HFFc6 (cell line): ENCODE results near the gene TMEM14A. TPM values are rescaled to one million over a fixed set of nuclear protein-coding genes. Genes with fewer than 3 reads are reported as not detected.
A peak's percentile ranks its signal among the peaks of the same experiment; 100 is the strongest.
"Not testable (repeated sequence)": the region's sequence is repeated elsewhere in the genome, so short reads cannot be mapped to it uniquely, and the experiment has no call there.

Experiments
- DNase-seq: peaks from one replicate; pipeline ENCODE4 v3.0.0-alpha.2; 2018
- H3K27ac Mint-ChIP-seq: 2 replicates; pipeline ENCODE4 v1.8.0; 2020; ENCODE audit warnings: mild to moderate bottlenecking, mixed read lengths
- H3K27me3 Mint-ChIP-seq: 2 replicates; pipeline ENCODE4 v1.8.0; 2021; ENCODE audit warnings: mild to moderate bottlenecking, moderate library complexity, mixed read lengths; ENCODE audit not compliant: insufficient read depth
- H3K36me3 Mint-ChIP-seq: 2 replicates; pipeline ENCODE4 v1.8.0; 2021; ENCODE audit warnings: low read depth, mixed read lengths
- H3K4me1 Mint-ChIP-seq: 2 replicates; pipeline ENCODE4 v1.8.0; 2020; ENCODE audit warnings: low read depth, mixed read lengths
- H3K4me3 Mint-ChIP-seq: 2 replicates; pipeline ENCODE4 v1.8.0; 2020; ENCODE audit warnings: mild to moderate bottlenecking, moderate library complexity, mixed read lengths
- H3K9me3 Mint-ChIP-seq: 2 replicates; pipeline ENCODE4 v1.8.0; 2020; ENCODE audit warnings: mild to moderate bottlenecking, mixed read lengths
- total RNA-seq, 6 experiments: library from RNA; stranded (reverse); fragmentation: NEBNext Ultra II Directional; extraction: Animal tissue kit (Norgen Biotek cat#: 25700); gene quantifications; 2 replicates in 1 of 6; 3 replicates in 5 of 6; pipeline ENCODE4 v1.2.3, GENCODE V29; 2021
- TF ChIP-seq, protein P1 (sequence below): fragments of 200-600 bp; sonication (generic); IDR thresholded peaks from 2 replicates; pipeline ENCODE4 v1.5.0; 2021; ENCODE audit warnings: antibody characterized with exemption, mild to moderate bottlenecking

TMEM14A gene
- total RNA-seq, 6 experiments from 2014 or later: 36.3 to 48.0 (median 45.0) TPM

- Mint-ChIP-seq H3K4me1 (peaks cover 9% of the 10 kb centered on the region; the same call in 1 of the 2 replicates), H3K27me3 (peaks cover 18% of the 10 kb centered on the region), H3K36me3 (no peaks in the 10 kb centered on the region)
Measured at GRCh38 chr6:52707963-52708680, 37.2 kb downstream of the TMEM14A start.

GRCh38 chr6:52712136-52712535, 41.2 kb downstream of the TMEM14A start:
- TF ChIP-seq, protein P1, sequence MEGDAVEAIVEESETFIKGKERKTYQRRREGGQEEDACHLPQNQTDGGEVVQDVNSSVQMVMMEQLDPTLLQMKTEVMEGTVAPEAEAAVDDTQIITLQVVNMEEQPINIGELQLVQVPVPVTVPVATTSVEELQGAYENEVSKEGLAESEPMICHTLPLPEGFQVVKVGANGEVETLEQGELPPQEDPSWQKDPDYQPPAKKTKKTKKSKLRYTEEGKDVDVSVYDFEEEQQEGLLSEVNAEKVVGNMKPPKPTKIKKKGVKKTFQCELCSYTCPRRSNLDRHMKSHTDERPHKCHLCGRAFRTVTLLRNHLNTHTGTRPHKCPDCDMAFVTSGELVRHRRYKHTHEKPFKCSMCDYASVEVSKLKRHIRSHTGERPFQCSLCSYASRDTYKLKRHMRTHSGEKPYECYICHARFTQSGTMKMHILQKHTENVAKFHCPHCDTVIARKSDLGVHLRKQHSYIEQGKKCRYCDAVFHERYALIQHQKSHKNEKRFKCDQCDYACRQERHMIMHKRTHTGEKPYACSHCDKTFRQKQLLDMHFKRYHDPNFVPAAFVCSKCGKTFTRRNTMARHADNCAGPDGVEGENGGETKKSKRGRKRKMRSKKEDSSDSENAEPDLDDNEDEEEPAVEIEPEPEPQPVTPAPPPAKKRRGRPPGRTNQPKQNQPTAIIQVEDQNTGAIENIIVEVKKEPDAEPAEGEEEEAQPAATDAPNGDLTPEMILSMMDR: no peak
- Mint-ChIP-seq H3K4me1 (peaks cover 9% of the 10 kb centered on the region; the same call in 1 of the 2 replicates), H3K27me3 (no peaks in the 10 kb centered on the region; the same call in none of the 2 replicates), H3K4me3 (no peak overlapping the region), H3K36me3 (no peaks in the 10 kb centered on the region), H3K27ac (no peak overlapping the region; the same call in 1 of the 2 replicates), H3K9me3 (no peaks in the 10 kb centered on the region)
- DNase-seq: peak; percentile 39

More at GRCh38 chr6:52707963-52708680, 37.2 kb downstream of the TMEM14A start:
- Mint-ChIP-seq H3K9me3 (no peaks in the 10 kb centered on the region), H3K4me3 (no peak overlapping the region), H3K27ac (no peak overlapping the region)
- DNase-seq: no peak
- TF ChIP-seq, protein P1: no peak

DNA sequence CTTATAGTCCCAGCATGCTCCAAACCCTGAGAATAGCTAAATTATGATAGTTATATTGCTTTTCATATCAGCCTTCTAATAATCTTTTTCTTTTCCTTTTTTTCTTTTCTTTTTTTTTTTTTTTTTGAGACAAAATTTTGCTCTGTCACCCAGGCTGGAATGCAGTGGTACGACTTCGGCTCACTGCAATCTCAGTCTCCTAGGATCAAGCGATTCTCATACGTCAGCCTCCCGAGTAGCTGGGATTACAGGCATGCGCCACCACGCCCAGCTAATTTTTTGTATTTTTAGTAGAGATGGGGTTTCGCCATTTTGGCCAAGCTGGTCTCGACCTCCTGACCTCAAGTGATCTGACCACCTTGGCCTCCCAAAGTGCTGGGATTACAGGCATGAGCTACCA, 43.8 kb downstream of the TMEM14A start:
- DNase-seq, H3K9me3 Mint-ChIP-seq, H3K27ac Mint-ChIP-seq: not testable (repeated sequence)

GRCh38 chr6:52718550-52718949, 47.6 kb downstream of the TMEM14A start:
- Mint-ChIP-seq H3K9me3 (no peaks in the 10 kb centered on the region), H3K36me3 (no peaks in the 10 kb centered on the region), H3K4me1 (peaks cover under 1% of the 10 kb centered on the region), H3K27me3 (no peaks in the 10 kb centered on the region; the same call in 1 of the 2 replicates), H3K27ac (no peak overlapping the region), H3K4me3 (no peak overlapping the region)
- DNase-seq: peak; percentile 20
- TF ChIP-seq, protein P1: no peak

More for the DNA sequence above, 43.8 kb downstream of the TMEM14A start:
- not testable (repeated sequence) for H3K27me3 Mint-ChIP-seq, H3K4me1 Mint-ChIP-seq, H3K36me3 Mint-ChIP-seq, H3K4me3 Mint-ChIP-seq

DNA sequence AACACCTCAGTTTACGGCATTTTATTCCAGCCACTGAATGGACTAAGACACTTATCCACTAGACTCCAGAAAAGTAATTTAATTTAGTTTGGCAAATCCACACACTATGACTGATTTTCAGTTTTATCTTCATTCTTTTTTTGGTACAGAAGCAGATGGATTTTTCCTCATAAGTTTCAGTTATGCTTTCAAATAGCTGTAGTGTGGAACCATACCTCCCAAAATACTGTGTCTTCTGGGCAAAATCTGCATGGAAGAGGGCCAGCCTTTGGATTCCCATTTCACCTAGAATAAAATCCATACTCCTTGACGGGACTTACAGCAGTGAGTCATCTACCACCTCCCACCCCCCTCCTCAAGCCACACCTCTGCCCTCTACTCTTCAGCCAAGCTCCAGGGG, 49.4 kb downstream of the TMEM14A start:
- Mint-ChIP-seq H3K27me3 (no peaks in the 10 kb centered on the region; the same call in 1 of the 2 replicates), H3K4me1 (peaks cover 18% of the 10 kb centered on the region), H3K36me3 (no peaks in the 10 kb centered on the region), H3K27ac (no peak overlapping the region), H3K9me3 (no peaks in the 10 kb centered on the region), H3K4me3 (no peak overlapping the region)
- no peak for DNase-seq
- TF ChIP-seq, protein P1: no peak

- peak overlapping the region; percentile 62 for H3K27ac Mint-ChIP-seq
- no peaks in the 10 kb centered on the region; the same call in 1 of the 2 replicates for H3K27me3 Mint-ChIP-seq
- H3K4me3 Mint-ChIP-seq: no peak overlapping the region; the same call in 1 of the 2 replicates
- H3K4me1 Mint-ChIP-seq: peaks cover 34% of the 10 kb centered on the region
- no peaks in the 10 kb centered on the region for H3K9me3 Mint-ChIP-seq
- TF ChIP-seq, protein P1: no peak
- DNase-seq: peak; percentile 67
- H3K36me3 Mint-ChIP-seq: no peaks in the 10 kb centered on the region
Measured at GRCh38 chr6:52724042-52724405, 53.1 kb downstream of the TMEM14A start.
